Measurements from ENCODE around the gene ITSN2.

ITSN2 gene

DNA sequence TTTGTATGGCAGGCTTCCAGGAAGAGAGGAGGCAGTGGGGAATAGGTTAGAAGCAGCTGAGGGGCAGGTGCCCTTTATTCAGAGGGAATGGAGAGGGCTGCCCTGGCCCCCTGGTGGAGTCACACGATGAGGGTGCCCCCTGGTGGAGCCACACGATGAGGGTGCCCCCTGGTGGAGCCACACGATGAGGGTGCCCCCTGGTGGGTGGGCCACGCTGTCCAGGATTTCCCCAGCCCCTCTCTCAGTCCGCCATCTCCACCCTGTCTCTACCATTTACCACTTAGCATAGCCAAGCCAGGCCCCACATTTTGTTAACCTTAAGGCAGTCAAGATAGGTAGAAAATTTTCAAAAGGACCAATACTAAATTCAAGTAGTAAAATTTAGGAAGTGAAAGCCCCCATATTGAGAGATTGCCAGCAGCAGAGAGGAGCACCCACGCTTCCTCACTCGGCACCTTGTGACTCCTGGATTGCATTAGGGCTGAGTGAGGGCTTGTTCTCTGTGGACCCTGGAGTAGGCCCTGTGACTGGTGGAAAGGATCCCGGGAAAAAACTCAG lies 195.8 kb downstream of the ITSN2 start:
- peak in 1 of 2 donors; percentile 36 for DNase-seq (ENCODE audit: low read depth in 2 of 2)
- H3K4me3 ChIP-seq (replicated peaks in 1 of 2; ENCODE audit: low read depth in 2 of 2, low read length in 2 of 2), result no peak overlapping the region
- TF ChIP-seq, protein P1, sequence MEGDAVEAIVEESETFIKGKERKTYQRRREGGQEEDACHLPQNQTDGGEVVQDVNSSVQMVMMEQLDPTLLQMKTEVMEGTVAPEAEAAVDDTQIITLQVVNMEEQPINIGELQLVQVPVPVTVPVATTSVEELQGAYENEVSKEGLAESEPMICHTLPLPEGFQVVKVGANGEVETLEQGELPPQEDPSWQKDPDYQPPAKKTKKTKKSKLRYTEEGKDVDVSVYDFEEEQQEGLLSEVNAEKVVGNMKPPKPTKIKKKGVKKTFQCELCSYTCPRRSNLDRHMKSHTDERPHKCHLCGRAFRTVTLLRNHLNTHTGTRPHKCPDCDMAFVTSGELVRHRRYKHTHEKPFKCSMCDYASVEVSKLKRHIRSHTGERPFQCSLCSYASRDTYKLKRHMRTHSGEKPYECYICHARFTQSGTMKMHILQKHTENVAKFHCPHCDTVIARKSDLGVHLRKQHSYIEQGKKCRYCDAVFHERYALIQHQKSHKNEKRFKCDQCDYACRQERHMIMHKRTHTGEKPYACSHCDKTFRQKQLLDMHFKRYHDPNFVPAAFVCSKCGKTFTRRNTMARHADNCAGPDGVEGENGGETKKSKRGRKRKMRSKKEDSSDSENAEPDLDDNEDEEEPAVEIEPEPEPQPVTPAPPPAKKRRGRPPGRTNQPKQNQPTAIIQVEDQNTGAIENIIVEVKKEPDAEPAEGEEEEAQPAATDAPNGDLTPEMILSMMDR (IDR thresholded peaks at IDR 0.05; ENCODE audit: low read depth, low read length), result peak; percentile 80

DNA sequence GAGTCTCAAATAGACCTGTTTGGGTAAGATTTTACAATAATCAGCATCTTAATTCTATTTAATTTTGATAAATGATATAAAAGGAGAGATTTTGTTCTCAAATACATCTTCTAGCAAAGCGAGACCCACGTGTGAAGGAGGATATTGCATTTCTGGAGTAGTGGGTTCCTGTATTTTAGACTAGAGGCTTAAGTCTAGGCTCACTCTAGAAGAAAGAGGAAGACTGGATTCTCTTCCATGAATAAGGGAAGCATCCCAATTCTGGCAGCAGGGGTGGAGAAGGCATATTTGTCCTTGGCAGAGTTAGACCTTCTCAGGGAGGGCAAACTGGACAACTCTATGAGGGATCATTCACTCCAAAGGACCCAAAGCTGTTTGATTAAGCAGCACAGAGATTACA lies 196.7 kb downstream of the ITSN2 start:
- H3K4me3 ChIP-seq (replicated peaks in 1 of 2; ENCODE audit: low read depth in 2 of 2, low read length in 2 of 2), result no peak overlapping the region
- TF ChIP-seq, protein P1 (IDR thresholded peaks at IDR 0.05; ENCODE audit: low read depth, low read length), result no peak
- no peak for DNase-seq (ENCODE audit: low read depth in 2 of 2)

DNA sequence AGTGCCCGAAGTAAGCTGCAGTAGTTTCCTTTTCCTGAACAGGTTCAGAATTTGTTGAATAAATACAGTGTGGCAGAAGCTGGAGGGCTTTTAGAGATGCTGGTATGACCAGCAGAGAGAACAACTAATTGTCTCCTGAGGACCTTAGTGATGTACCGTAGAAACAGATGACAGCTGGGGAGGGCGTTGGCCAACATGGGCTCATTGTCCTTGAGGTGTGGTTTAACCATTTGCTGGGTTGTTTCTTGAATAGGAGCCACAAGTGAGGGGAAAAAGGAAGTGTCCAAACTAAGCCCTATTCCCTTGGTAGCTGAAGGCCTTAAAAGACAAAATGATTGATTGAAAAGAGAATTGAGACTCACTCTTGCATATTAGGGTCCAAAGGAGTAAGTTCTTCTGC lies 197.2 kb downstream of the ITSN2 start:
- H3K4me3 ChIP-seq (replicated peaks in 1 of 2; ENCODE audit: low read depth in 2 of 2, low read length in 2 of 2), result no peak overlapping the region
- DNase-seq (ENCODE audit: low read depth in 2 of 2), result no peak
- TF ChIP-seq, protein P1 (IDR thresholded peaks at IDR 0.05; ENCODE audit: low read depth, low read length), result no peak

DNA sequence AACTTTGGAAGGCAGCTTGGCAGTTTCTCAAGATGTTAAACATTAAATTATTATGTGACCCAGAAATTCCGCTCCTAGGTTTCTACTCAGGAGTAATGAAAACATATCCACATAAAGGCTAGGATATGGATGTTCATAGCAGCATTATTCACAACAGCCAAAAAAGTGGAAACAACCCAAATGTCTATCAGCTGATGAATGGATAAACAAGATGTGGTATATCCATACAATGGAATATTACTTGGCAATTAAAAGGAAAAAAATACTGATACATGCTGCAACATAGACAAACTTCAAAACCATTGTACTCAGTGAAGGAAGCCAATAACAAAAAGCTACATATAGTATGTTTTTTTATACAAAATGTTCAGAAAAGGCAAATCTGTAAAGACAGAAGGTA lies 197.8 kb downstream of the ITSN2 start:
- no peak overlapping the region for H3K4me3 ChIP-seq (replicated peaks in 1 of 2; ENCODE audit: low read depth in 2 of 2, low read length in 2 of 2)
- DNase-seq (ENCODE audit: low read depth in 2 of 2), result no peak
- TF ChIP-seq, protein P1 (IDR thresholded peaks at IDR 0.05; ENCODE audit: low read depth, low read length), result no peak

DNA sequence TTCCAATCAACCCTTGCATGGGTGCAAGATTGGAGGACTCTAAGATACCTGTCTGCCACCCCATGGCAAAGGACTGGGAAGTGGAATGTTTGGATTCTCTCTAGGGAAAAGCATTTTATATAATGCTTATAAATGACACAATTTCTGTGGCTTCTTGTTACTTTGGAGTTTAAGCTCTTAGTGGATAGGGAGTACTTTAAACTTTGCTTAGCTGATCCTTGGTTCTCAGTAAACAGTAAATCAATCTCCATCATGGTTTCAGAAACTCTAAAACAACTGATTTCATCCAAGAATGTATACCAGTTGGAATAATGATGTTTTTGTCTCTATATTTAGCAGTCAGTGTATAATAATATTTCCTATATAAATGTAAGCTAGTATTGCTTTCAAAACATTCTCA lies 199.6 kb downstream of the ITSN2 start:
- DNase-seq (ENCODE audit: low read depth in 2 of 2), result no peak
- TF ChIP-seq, protein P1 (IDR thresholded peaks at IDR 0.05; ENCODE audit: low read depth, low read length), result no peak
- H3K4me3 ChIP-seq (replicated peaks in 1 of 2; ENCODE audit: low read depth in 2 of 2, low read length in 2 of 2), result no peak overlapping the region

DNA sequence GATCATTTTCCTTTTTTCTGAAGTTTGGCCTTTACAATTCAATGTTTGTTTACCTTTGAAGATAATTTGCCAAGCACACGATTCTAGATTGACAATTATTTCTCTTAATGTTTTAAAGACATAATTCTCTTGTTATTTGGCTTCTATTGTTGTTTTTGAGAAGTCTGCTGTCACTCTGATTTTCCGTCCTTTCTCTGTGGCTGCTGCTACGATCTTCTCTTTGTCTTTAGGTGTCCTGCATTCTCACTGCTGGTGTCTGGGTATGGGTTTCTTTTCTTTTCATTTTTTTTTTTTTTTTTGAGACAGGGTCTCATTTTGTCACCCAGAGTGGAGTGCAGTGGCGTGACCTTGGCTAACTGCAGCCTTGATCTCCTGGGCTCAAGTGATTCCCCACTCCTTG lies 200.6 kb downstream of the ITSN2 start:
- H3K4me3 ChIP-seq (replicated peaks in 1 of 2; ENCODE audit: low read depth in 2 of 2, low read length in 2 of 2), result no peak overlapping the region
- TF ChIP-seq, protein P1 (IDR thresholded peaks at IDR 0.05; ENCODE audit: low read depth, low read length), result no peak
- no peak for DNase-seq (ENCODE audit: low read depth in 2 of 2)

DNA sequence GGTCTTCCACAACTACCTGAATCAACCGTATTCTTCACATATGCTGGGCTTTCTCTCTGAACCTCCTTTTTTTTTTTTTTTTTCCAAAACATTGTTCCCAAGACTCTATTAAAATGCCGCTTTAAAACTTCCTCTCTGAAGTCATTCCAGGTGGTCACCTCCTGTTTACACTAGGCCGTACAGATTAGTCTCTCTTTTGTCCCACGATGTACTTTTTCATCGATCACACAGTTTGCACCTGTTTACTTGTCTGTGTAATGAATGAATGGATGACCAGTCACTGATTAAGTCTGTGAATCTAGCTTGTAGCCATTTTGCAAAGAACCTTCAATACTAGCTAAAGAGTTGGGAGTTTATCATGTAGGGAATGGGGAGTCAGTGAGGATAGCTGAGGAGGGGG lies 202.2 kb downstream of the ITSN2 start:
- no peak for DNase-seq (ENCODE audit: low read depth in 2 of 2)
- TF ChIP-seq, protein P1 (IDR thresholded peaks at IDR 0.05; ENCODE audit: low read depth, low read length), result no peak
- H3K4me3 ChIP-seq (replicated peaks in 1 of 2; ENCODE audit: low read depth in 2 of 2, low read length in 2 of 2), result no peak overlapping the region
